IMR-90 (cell line): ENCODE data around the gene LTN1. TPM values are rescaled to one million over a fixed set of nuclear protein-coding genes. Genes with fewer than 3 reads are reported as not detected.
A peak's percentile ranks its signal among the peaks of the same experiment; 100 is the strongest.

Experiments
- ATAC-seq: fragments of 200-7000 bp; cut with Tn5 transposase; 2 replicates; pipeline ENCODE4 v1.9.1; 2020; ENCODE audit warnings: low read depth, mild to moderate bottlenecking, moderate library complexity
- BruUV-seq: library from RNA; stranded (reverse); fragments of 400-500 nt; replicated peaks from 2 replicates; lab custom pipeline; 2021; lab: Mats Ljungman, UMichigan
- CTCF ChIA-PET: fragments of 300-600 bp; formaldehyde crosslinking; extraction: SDS; loops from one replicate; lab custom pipeline; 2021; ENCODE audit warnings: antibody characterized with exemption; lab: Yijun Ruan, JAX
- POLR2A ChIA-PET: fragments of 300-600 bp; sonication (Branson Sonifier 250); formaldehyde crosslinking; loops from one replicate; lab custom pipeline; 2022; ENCODE audit warnings: antibody characterized with exemption; ENCODE audit not compliant: unreplicated experiment; lab: Charles Lee
- DNase-seq: peaks from one replicate; pipeline ENCODE4 v3.0.0; 2013
- H2AFZ ChIP-seq: replicated peaks from 2 replicates; pipeline ENCODE3; 2013; ENCODE audit warnings: low read length, mild to moderate bottlenecking; ENCODE audit not compliant: poor library complexity
- H2AK5ac ChIP-seq: 2 replicates; pipeline ENCODE4 v1.6.1; 2013; ENCODE audit warnings: low read depth, low read length, inconsistent platforms
- H2AK9ac ChIP-seq: replicated peaks from 2 replicates; pipeline ENCODE3; 2013; ENCODE audit warnings: mild to moderate bottlenecking, low read depth, low read length, moderate library complexity; ENCODE audit not compliant: poor library complexity
- H2BK120ac ChIP-seq: 2 replicates; pipeline ENCODE4 v1.6.1; 2013; ENCODE audit warnings: low read depth, low read length, inconsistent platforms
- H2BK15ac ChIP-seq: 3 replicates; pipeline ENCODE4 v1.6.1; 2013; ENCODE audit warnings: low read depth, low read length, inconsistent platforms
- H2BK20ac ChIP-seq: 2 replicates; pipeline ENCODE4 v1.6.1; 2013; ENCODE audit warnings: low read depth, mild to moderate bottlenecking, inconsistent platforms, low read length, moderate library complexity
- H2BK5ac ChIP-seq: 2 replicates; pipeline ENCODE4 v1.6.1; 2013; ENCODE audit warnings: mild to moderate bottlenecking, low read depth, low read length, inconsistent platforms; ENCODE audit not compliant: poor library complexity, severe bottlenecking
- H3K14ac ChIP-seq: replicated peaks from 2 replicates; pipeline ENCODE4 v1.6.1; 2013; ENCODE audit warnings: low read depth, low read length, inconsistent platforms
- H3K18ac ChIP-seq: 2 replicates; pipeline ENCODE4 v1.6.1; 2013; ENCODE audit warnings: low read depth, low read length, control low read depth
- H3K23ac ChIP-seq: 2 replicates; pipeline ENCODE4 v1.6.1; 2013; ENCODE audit warnings: low read depth, low read length, inconsistent platforms
- H3K27ac ChIP-seq: 2 replicates; pipeline ENCODE4 v1.5.1; 2013; ENCODE audit warnings: mild to moderate bottlenecking, control low read depth, low read length; ENCODE audit not compliant: insufficient read depth
- H3K27me3 ChIP-seq: 2 replicates; pipeline ENCODE4 v1.6.1; 2013; ENCODE audit warnings: low read length; ENCODE audit not compliant: control insufficient read depth, insufficient read depth
- H3K36me3 ChIP-seq: 2 replicates; pipeline ENCODE4 v1.6.1; 2013; ENCODE audit warnings: low read length, mixed read lengths; ENCODE audit not compliant: control insufficient read depth, insufficient read depth
- H3K4ac ChIP-seq: 2 replicates; pipeline ENCODE4 v1.6.1; 2013; ENCODE audit warnings: low read depth, low read length, inconsistent platforms
- H3K4me1 ChIP-seq: 2 replicates; pipeline ENCODE4 v1.6.1; 2013; ENCODE audit warnings: low read length, mixed read lengths; ENCODE audit not compliant: control insufficient read depth, insufficient read depth
- H3K4me2 ChIP-seq: 2 replicates; pipeline ENCODE4 v1.6.1; 2013; ENCODE audit warnings: low read depth, mild to moderate bottlenecking, control low read depth, low read length, moderate library complexity
- H3K4me3 ChIP-seq: 2 replicates; pipeline ENCODE4 v1.5.1; 2013; ENCODE audit warnings: low read depth, mild to moderate bottlenecking, control low read depth, low read length, moderate library complexity; ENCODE audit not compliant: insufficient read depth
- H3K56ac ChIP-seq: 2 replicates; pipeline ENCODE4 v1.6.1; 2013; ENCODE audit warnings: low read length, inconsistent platforms; ENCODE audit not compliant: insufficient read depth; ENCODE audit errors: extremely low read depth
- H3K79me1 ChIP-seq, 2 experiments: 2 replicates each; pipeline ENCODE4 v1.6.1; 2013; ENCODE audit warnings: low read length in 2 of 2, inconsistent platforms in 1 of 2, low read depth in 1 of 2
- H3K9ac ChIP-seq: 2 replicates; pipeline ENCODE4 v1.6.1; 2013; ENCODE audit warnings: low read depth, low read length, control low read depth
- H3K9me1 ChIP-seq: 2 replicates; pipeline ENCODE4 v1.6.1; 2013; ENCODE audit warnings: low read length, inconsistent platforms; ENCODE audit not compliant: insufficient read depth
- H3K9me3 ChIP-seq: 2 replicates; pipeline ENCODE4 v1.6.1; 2013; ENCODE audit warnings: low read length; ENCODE audit not compliant: control insufficient read depth, insufficient read depth
- H4K20me1 ChIP-seq: 2 replicates; pipeline ENCODE4 v1.6.1; 2013; ENCODE audit warnings: low read length, inconsistent platforms; ENCODE audit not compliant: insufficient read depth
- H4K5ac ChIP-seq: 2 replicates; pipeline ENCODE4 v1.6.1; 2013; ENCODE audit warnings: mild to moderate bottlenecking, low read depth, low read length, control low read depth
- H4K8ac ChIP-seq, 2 experiments: 2 replicates each; pipeline ENCODE4 v1.6.1; 2013; ENCODE audit warnings: low read depth in 2 of 2, low read length in 2 of 2, control low read depth in 1 of 2, inconsistent platforms in 1 of 2
- H4K91ac ChIP-seq: 2 replicates; pipeline ENCODE4 v1.6.1; 2013; ENCODE audit warnings: low read depth, low read length, inconsistent platforms; ENCODE audit not compliant: insufficient read depth
- BHLHE40 ChIP-seq: fragments of 150-350 bp; IDR thresholded peaks from 2 replicates; pipeline ENCODE4 v1.6.1; 2016; ENCODE audit warnings: mild to moderate bottlenecking, low read depth, low read length
- ELK1 ChIP-seq: fragments of 150-350 bp; IDR thresholded peaks from 2 replicates; pipeline ENCODE4 v1.6.1; 2016; ENCODE audit warnings: low read depth, mild to moderate bottlenecking, low read length, moderate library complexity, borderline replicate concordance
- FOS ChIP-seq: fragments of 150-350 bp; IDR thresholded peaks from 2 replicates; pipeline ENCODE4 v1.6.1; 2016; ENCODE audit warnings: low read depth, low read length
- MAZ ChIP-seq: IDR thresholded peaks from 2 replicates; pipeline ENCODE4 v1.6.1; 2012; ENCODE audit warnings: low read depth, mild to moderate bottlenecking, low read length, improper control_type of control experiment, moderate library complexity, borderline replicate concordance
- MXI1 ChIP-seq: IDR thresholded peaks from 2 replicates; pipeline ENCODE4 v1.6.1; 2012; ENCODE audit warnings: low read depth, mild to moderate bottlenecking, low read length, moderate library complexity, borderline replicate concordance
- POLR2A ChIP-seq: IDR thresholded peaks from 2 replicates; pipeline ENCODE4 v1.6.1; 2012; ENCODE audit warnings: mild to moderate bottlenecking, low read depth, low read length
- RAD21 ChIP-seq: IDR thresholded peaks from 2 replicates; pipeline ENCODE4 v1.6.1; 2012; ENCODE audit warnings: low read length, improper control_type of control experiment
- RCOR1 ChIP-seq: IDR thresholded peaks from 2 replicates; pipeline ENCODE4 v1.6.1; 2012; ENCODE audit warnings: mild to moderate bottlenecking, low read length, improper control_type of control experiment; ENCODE audit not compliant: insufficient replicate concordance
- RFX5 ChIP-seq: IDR thresholded peaks from 2 replicates; pipeline ENCODE4 v1.8.0; 2012; ENCODE audit warnings: low read depth, mild to moderate bottlenecking, low read length, moderate library complexity
- SMC3 ChIP-seq: fragments of 150-350 bp; IDR thresholded peaks from 2 replicates; pipeline ENCODE4 v1.6.1; 2016; ENCODE audit warnings: low read depth, mild to moderate bottlenecking, antibody characterized with exemption, low read length, moderate library complexity
- USF2 ChIP-seq: fragments of 150-350 bp; IDR thresholded peaks from 2 replicates; pipeline ENCODE4 v1.6.1; 2017; ENCODE audit warnings: mild to moderate bottlenecking, antibody characterized with exemption, low read length, low read depth
- WGBS, 2 experiments: methylation state at CpG; one replicate each; pipeline versions ENCODE4 v1.1.5 to v1.1.7; 2013; ENCODE audit warnings: missing lambda C conversion rate in 2 of 2; ENCODE audit not compliant: insufficient read length in 1 of 2; ENCODE audit errors: extremely low coverage in 2 of 2; 5-methylcytosine and 5-hydroxymethylcytosine counted together
- dilution Hi-C: fragments of 300-500 bp; cut with HindIII; formaldehyde crosslinking; loops from one replicate; pipeline ENCODE4 v1.14.3; 2018; ENCODE audit warnings: low sequenced_read_pairs; ENCODE audit not compliant: unreplicated experiment
- in situ Hi-C: fragments of 300-500 bp; cut with MboI; formaldehyde crosslinking; loops from 3 replicates; pipeline ENCODE4 v1.14.3; 2019; ENCODE audit warnings: low sequenced_read_pairs, inconsistent platforms, mixed read lengths
- intact Hi-C: fragments of 100-400 bp; cut with micrococcal nuclease; formaldehyde crosslinking; loops from 2 replicates; pipeline ENCODE4 v1.10.0; 2022
- polyA plus RNA-seq, 3 experiments: library from polyadenylated mRNA; depleted of rRNA; stranded (reverse); fragments of >200 nt; gene quantifications; 2 replicates each; pipeline ENCODE4 v1.2.3, GENCODE V29; 2012; ENCODE audit warnings: low replicate concordance in 1 of 3
- total RNA-seq: library from RNA; depleted of rRNA; stranded (reverse); fragments of >200 nt; gene quantifications from 2 replicates; pipeline ENCODE4 v1.2.3, GENCODE V29; 2012

Gene LTN1
- total and polyA plus RNA-seq, 2 of the 4 experiments (the other 2 are of a cell fraction): 6.7 to 35.5 TPM

DNA sequence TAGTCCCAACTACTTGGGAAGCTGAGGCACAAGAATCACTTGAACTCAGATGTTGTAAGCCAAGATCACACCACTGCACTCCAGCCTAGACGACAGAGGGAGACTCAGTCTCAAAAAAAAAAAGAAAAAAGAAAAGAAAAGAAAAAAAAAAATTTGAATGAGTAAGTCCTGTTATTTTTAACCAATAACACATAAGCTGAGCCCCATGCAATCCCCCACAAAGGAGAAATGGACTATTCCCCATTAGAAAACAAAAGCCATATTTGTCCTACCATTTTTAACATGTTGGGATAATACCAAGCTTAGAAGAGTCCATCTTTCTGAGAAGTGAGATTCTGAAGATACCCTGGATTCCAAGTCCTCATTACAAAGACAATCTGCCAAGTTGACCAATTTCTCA lies 32.4 kb downstream of the LTN1 start:
- in situ Hi-C loops: no loop called here
- TF ChIP-seq USF2 (no peak), RAD21 (no peak), FOS (no peak), RCOR1 (no peak), MXI1 (no peak), BHLHE40 (no peak), MAZ (no peak), SMC3 (no peak), RFX5 (no peak), POLR2A (no peak), ELK1 (no peak)
- ChIA-PET POLR2A (no interaction called here), CTCF (interaction anchor here (0.6 kb wide), 2 partner anchors 68 to 197 kb away, joined by 3 to 4 read pairs; no protein-coding TSS in a partner anchor)
- no peak for ATAC-seq
- H2AK5ac ChIP-seq: peak overlapping the region; percentile 58; the same call in 1 of the 2 replicates
- peak overlapping the region; percentile 70 for H3K27ac ChIP-seq
- H4K5ac ChIP-seq: no peak overlapping the region
- no peak overlapping the region for H2BK120ac ChIP-seq
- no peaks in the 10 kb centered on the region for H3K9me3 ChIP-seq
- peaks cover 2 to 24% of the 10 kb centered on the region in 2 experiments; a peak in 3 of 4 replicates for H3K79me1 ChIP-seq
- peak overlapping the region; percentile 9 for H2BK5ac ChIP-seq
- dilution Hi-C loops: no loop called here
- peaks cover 8% of the 10 kb centered on the region for H3K36me3 ChIP-seq
- intact Hi-C loops: loop anchor here (10.0 kb wide), 1 partner anchor 65 kb away; the partner anchor contains the start of gene USP16
- no peak overlapping the region for H2BK20ac ChIP-seq
- no peaks in the 10 kb centered on the region for H3K9me1 ChIP-seq
- H3K18ac ChIP-seq: no peak overlapping the region
- H3K14ac ChIP-seq: no peak overlapping the region
- H2AK9ac ChIP-seq: no peak overlapping the region
- H4K91ac ChIP-seq: no peak overlapping the region
- no peak overlapping the region for H3K23ac ChIP-seq
- peak overlapping the region; percentile 20 to 68; a peak in 1 of 4 replicates for H4K8ac ChIP-seq
- H3K56ac ChIP-seq: no peak overlapping the region
- H3K4ac ChIP-seq: 0 out of 2 replicates have a peak overlapping the region, but pooled peaks have one; percentile 39
- no TSS peak for BruUV-seq
- no peaks in the 10 kb centered on the region for H3K27me3 ChIP-seq
- no peak for DNase-seq
- H2AFZ ChIP-seq: no peak overlapping the region
- H2BK15ac ChIP-seq: peak overlapping the region; percentile 47; the same call in 1 of the 3 replicates
- no peaks in the 10 kb centered on the region for H4K20me1 ChIP-seq
- H3K9ac ChIP-seq: no peak overlapping the region
- no CpG with 5 or more reads among the region's 1 CpG for WGBS, 2 experiments
- no peak overlapping the region for H3K4me2 ChIP-seq
- no peak overlapping the region for H3K4me3 ChIP-seq
- peaks cover 2% of the 10 kb centered on the region; the same call in 1 of the 2 replicates for H3K4me1 ChIP-seq
